BJ (cell line): ENCODE data around the gene PRR16. TPM values are rescaled to one million over a fixed set of nuclear protein-coding genes. Genes with fewer than 3 reads are reported as not detected.

ENCODE experiments used
- CTCF ChIA-PET: fragments of 350-600 bp; formaldehyde crosslinking; extraction: SDS; loops from one replicate; lab custom pipeline; 2021; ENCODE audit warnings: antibody characterized with exemption, inconsistent platforms; lab: Yijun Ruan, JAX
- POLR2A ChIA-PET: fragments of 300-600 bp; sonication (Branson Sonifier 250); formaldehyde crosslinking; extraction: SDS; loops from one replicate; lab custom pipeline; 2021; ENCODE audit warnings: antibody characterized with exemption; lab: Charles Lee
- DNase-seq: peaks from one replicate; pipeline ENCODE4 v3.0.0-alpha.2; 2011; ENCODE audit warnings: low read depth
- H3K27me3 ChIP-seq: 2 replicates; pipeline ENCODE4 v1.6.0; 2011; ENCODE audit warnings: low read length; ENCODE audit not compliant: control insufficient read depth, insufficient read depth
- H3K36me3 ChIP-seq: 2 replicates; pipeline ENCODE4 v1.5.1; 2011; ENCODE audit warnings: low read length; ENCODE audit not compliant: control insufficient read depth, insufficient read depth
- H3K4me3 ChIP-seq: 2 replicates; pipeline ENCODE4 v1.5.1; 2011; ENCODE audit warnings: low read depth, mild to moderate bottlenecking, control low read depth, low read length
- CTCF ChIP-seq: IDR thresholded peaks from 2 replicates; pipeline ENCODE4 v1.5.1; 2011; ENCODE audit warnings: low read depth, mild to moderate bottlenecking, control low read depth, inconsistent platforms, low read length, moderate library complexity; ENCODE audit not compliant: insufficient read depth
- polyA plus RNA-seq: library from polyadenylated mRNA; depleted of rRNA; stranded (reverse); fragments of >200 nt; gene quantifications from 2 replicates; pipeline ENCODE4 v1.2.3, GENCODE V29; 2011

Gene PRR16
- polyA plus RNA-seq, 1 experiment, result 48.7 TPM

- no peaks in the 10 kb centered on the region for H3K27me3 ChIP-seq
- ChIA-PET POLR2A (no interaction called here), CTCF (no interaction called here)
- H3K36me3 ChIP-seq, result no peaks in the 10 kb centered on the region
- peak overlapping the region; percentile 63 for H3K4me3 ChIP-seq
- TF ChIP-seq CTCF, result no peak
- DNase-seq, result no peak
Observed at GRCh38 chr5:120466341-120467006, 2.4 kb downstream of the PRR16 start.

GRCh38 chr5:120471971-120472370 is 7.9 kb downstream of the PRR16 start:
- no peak for DNase-seq
- ChIA-PET CTCF (no interaction called here), POLR2A (no interaction called here)
- no peaks in the 10 kb centered on the region for H3K27me3 ChIP-seq
- no peak for TF ChIP-seq CTCF
- no peak overlapping the region for H3K4me3 ChIP-seq
- no peaks in the 10 kb centered on the region for H3K36me3 ChIP-seq

- no peak for DNase-seq
- ChIA-PET POLR2A (no interaction called here), CTCF (no interaction called here)
- Histone ChIP-seq H3K4me3 (no peak overlapping the region), H3K27me3 (no peaks in the 10 kb centered on the region), H3K36me3 (no peaks in the 10 kb centered on the region)
- TF ChIP-seq CTCF, result no peak
Observed at GRCh38 chr5:120472911-120473310, 8.8 kb downstream of the PRR16 start.

- no peak for DNase-seq
- CTCF ChIA-PET, result no interaction called here
- H3K4me3 ChIP-seq, result no peak overlapping the region
- POLR2A ChIA-PET, result no interaction called here
- no peaks in the 10 kb centered on the region for H3K27me3 ChIP-seq
- no peak for TF ChIP-seq CTCF
- no peaks in the 10 kb centered on the region for H3K36me3 ChIP-seq
Observed at GRCh38 chr5:120473332-120473731, 9.2 kb downstream of the PRR16 start.

- DNase-seq, result no peak
- CTCF ChIA-PET, result interaction anchor here (0.7 kb wide), 1 partner anchor 80 kb away, joined by 3 read pairs; no protein-coding TSS in a partner anchor
- H3K27me3 ChIP-seq, result no peaks in the 10 kb centered on the region
Observed at GRCh38 chr5:120476063-120476462, 12.0 kb downstream of the PRR16 start.

More at GRCh38 chr5:120476063-120476462, 12.0 kb downstream of the PRR16 start:
- TF ChIP-seq CTCF, result no peak
- H3K36me3 ChIP-seq, result no peaks in the 10 kb centered on the region
- POLR2A ChIA-PET, result no interaction called here
- no peak overlapping the region for H3K4me3 ChIP-seq
